ENCODE data around the gene HECTD3. TPM values are rescaled to one million over a fixed set of nuclear protein-coding genes. Genes with fewer than 3 reads are reported as not detected.
"Not testable (repeated sequence)": the region's sequence is repeated elsewhere in the genome, so short reads cannot be mapped to it uniquely, and the experiment has no call there.

The HECTD3 gene
- total RNA-seq, 3 donors from 2014 or later (not counting 1 experiment from before 2014, with no cell fraction given): 56.6 to 67.4 (median 64.4) TPM

- DNase-seq; H3K4me3 ChIP-seq (ENCODE audit: low read length); H3K27ac Mint-ChIP-seq; H3K27me3 ChIP-seq (ENCODE audit: control insufficient read depth, insufficient read depth, low read length); H3K9me3 ChIP-seq (ENCODE audit: control insufficient read depth, insufficient read depth, low read length); H3K4me1 ChIP-seq (ENCODE audit: control insufficient read depth, insufficient read depth, low read length); H3K4me3 Mint-ChIP-seq; H3K9me3 Mint-ChIP-seq; intact Hi-C loops (cut with micrococcal nuclease); ATAC-seq; H3K4me1 Mint-ChIP-seq; H3K36me3 ChIP-seq (ENCODE audit: control insufficient read depth, insufficient read depth, low read length); H3K27ac ChIP-seq (ENCODE audit: low read length); H3K27me3 Mint-ChIP-seq (ENCODE audit: low read depth in 2 of 2); H3K36me3 Mint-ChIP-seq: not testable (repeated sequence)
- 100% methylated on average over 3 of the region's 3 CpGs for WGBS (ENCODE audit: insufficient coverage)
These were observed 53.6 kb downstream of the HECTD3 start for GRCh38 chr1:44957566-44957965.

GRCh38 chr1:44956077-44956476 is 55.0 kb downstream of the HECTD3 start:
- H3K4me1 ChIP-seq (ENCODE audit: control insufficient read depth, insufficient read depth, low read length); intact Hi-C loops (cut with micrococcal nuclease); H3K36me3 ChIP-seq (ENCODE audit: control insufficient read depth, insufficient read depth, low read length); H3K27me3 ChIP-seq (ENCODE audit: control insufficient read depth, insufficient read depth, low read length); H3K9me3 Mint-ChIP-seq; H3K27ac ChIP-seq (ENCODE audit: low read length); H3K36me3 Mint-ChIP-seq; ATAC-seq; H3K27me3 Mint-ChIP-seq (ENCODE audit: low read depth in 2 of 2); H3K4me1 Mint-ChIP-seq; DNase-seq; H3K4me3 ChIP-seq (ENCODE audit: low read length); H3K27ac Mint-ChIP-seq; H3K9me3 ChIP-seq (ENCODE audit: control insufficient read depth, insufficient read depth, low read length); H3K4me3 Mint-ChIP-seq: not testable (repeated sequence)
- 80% methylated on average over 1 of the region's 3 CpGs for WGBS (ENCODE audit: insufficient coverage)

Other genes with a start within 250 kb of the HECTD3 start
- gene RPS8, start 235.8 kb downstream of the HECTD3 start, total RNA-seq: 1,000 to 10,000 TPM in 2 of 3 donors, 100 to 1,000 TPM in 1; 848 to 1,092 (median 1,009) TPM
- under 1 TPM; 0.18 to 0.33 (median 0.28) TPM for gene BEST4, start 223.2 kb downstream of the HECTD3 start, total RNA-seq
- gene PLK3, start 210.9 kb downstream of the HECTD3 start, total RNA-seq: 10 to 100 TPM; 39.5 to 89.2 (median 78.1) TPM
- 1 to 10 TPM in 1 of 3 donors, under 1 TPM in 1, not detected in 1; 0.96 to 1.2 TPM for gene DYNLT4, start 204.0 kb downstream of the HECTD3 start, total RNA-seq
- 1 to 10 TPM; 4.4 to 5.7 (median 4.9) TPM for gene BTBD19, start 202.8 kb downstream of the HECTD3 start, total RNA-seq
- gene PTCH2, start 168.1 kb downstream of the HECTD3 start, total RNA-seq: 1 to 10 TPM; 1.8 to 3.1 (median 2.4) TPM
- gene EIF2B3, start 24.7 kb downstream of the HECTD3 start, total RNA-seq: 10 to 100 TPM; 12.4 to 19.1 (median 14.3) TPM
- 10 to 100 TPM; 54.5 to 65.4 (median 56.6) TPM for gene UROD, start 930 bp upstream of the HECTD3 start, total RNA-seq
- gene ZSWIM5, start 195.3 kb upstream of the HECTD3 start, total RNA-seq: 1 to 10 TPM; 1.1 to 2.3 (median 1.3) TPM

Measured in natural killer cell (primary cell).